ENCODE data around the gene AKNA.

GRCh38 chr9:114311571-114312512 lies 75.9 kb downstream of the AKNA start:
- TF ChIP-seq CTCF (conservative IDR thresholded peaks at IDR 0.05; ENCODE audit: low read length) (no peak), EZH2phosphoT487 (IDR thresholded peaks at IDR 0.05; ENCODE audit: borderline replicate concordance, low read depth, low read length) (no peak)
